ENCODE results near the gene CARD14. TPM values are rescaled to one million over a fixed set of nuclear protein-coding genes. Genes with fewer than 3 reads are reported as not detected.

The CARD14 gene
- polyA plus RNA-seq, 3 donors = 0.11 to 0.27 (median 0.16) TPM

GRCh38 chr17:80142929-80143328 is 26.9 kb upstream of the CARD14 start:
- TF ChIP-seq CTCF (IDR thresholded peaks at IDR 0.05) = no peak
- H3K36me3 ChIP-seq (replicated peaks in 1 of 2; ENCODE audit: control insufficient read depth in 1 of 2, insufficient read depth in 2 of 2, low read length in 2 of 2) = peaks cover 62 to 68% of the 10 kb centered on the region in 2 donors
- WGBS (ENCODE audit: insufficient coverage) = 100% methylated on average over 2 of the region's 6 CpGs
- no peak overlapping the region for H3K4me3 ChIP-seq (replicated peaks in 1 of 3; ENCODE audit: low read depth in 2 of 3, low read length in 3 of 3)
- intact Hi-C loops (cut with micrococcal nuclease) = loop anchor here in 1 of 2 donors (10.0 kb wide), 1 partner anchor 108 kb away; the partner anchor contains the start of genes CCDC40 and TBC1D16
- H3K79me2 ChIP-seq (ENCODE audit: insufficient read depth, low read length) = peaks cover 65% of the 10 kb centered on the region
- no peak overlapping the region for H3K4me2 ChIP-seq (replicated peaks; ENCODE audit: extremely low read depth, low read length, poor library complexity, severe bottlenecking)
- H3K27me3 ChIP-seq (ENCODE audit: control insufficient read depth in 2 of 2, insufficient read depth in 2 of 2, low read length in 2 of 2) = no peaks in the 10 kb centered on the region
- peaks cover 60% of the 10 kb centered on the region for H4K20me1 ChIP-seq (ENCODE audit: insufficient read depth, low read length)
- H3K4me1 ChIP-seq (ENCODE audit: control insufficient read depth in 1 of 2, insufficient read depth in 2 of 2, low read length in 2 of 2) = peaks cover 21 to 27% of the 10 kb centered on the region in 2 donors
- no peak overlapping the region for H2AFZ ChIP-seq (ENCODE audit: insufficient read depth, low read depth, low read length, poor library complexity, severe bottlenecking)
- H3K27me3 Mint-ChIP-seq (ENCODE audit: low read depth in 3 of 3) = no peaks in the 10 kb centered on the region
- H3K9me3 ChIP-seq (replicated peaks in 1 of 2; ENCODE audit: control insufficient read depth in 1 of 2, insufficient read depth in 1 of 2, low read length in 2 of 2) = no peaks in the 10 kb centered on the region
- no peak overlapping the region for H3K27ac ChIP-seq (ENCODE audit: low read depth in 1 of 2, low read length in 2 of 2)
- peaks cover 56 to 66% of the 10 kb centered on the region in 2 donors for H3K36me3 Mint-ChIP-seq
- H3K4me1 Mint-ChIP-seq = peaks cover 23% of the 10 kb centered on the region
- H3K9me3 Mint-ChIP-seq = no peaks in the 10 kb centered on the region
- peak overlapping the region in 1 of 7 donors; percentile 66 for H3K27ac Mint-ChIP-seq
- DNase-seq = no peak
- no peak overlapping the region for H3K4me3 Mint-ChIP-seq
- no peak overlapping the region for H3K9ac ChIP-seq (ENCODE audit: insufficient read depth, low read length, poor library complexity, severe bottlenecking)

GRCh38 chr17:80145076-80146075 is 24.5 kb upstream of the CARD14 start:
- Histone ChIP-seq H3K36me3 (replicated peaks in 1 of 2; ENCODE audit: control insufficient read depth in 1 of 2, insufficient read depth in 2 of 2, low read length in 2 of 2) (peaks cover 37 to 44% of the 10 kb centered on the region in 2 donors), H3K27me3 (ENCODE audit: control insufficient read depth in 2 of 2, insufficient read depth in 2 of 2, low read length in 2 of 2) (no peaks in the 10 kb centered on the region), H2AFZ (ENCODE audit: insufficient read depth, low read depth, low read length, poor library complexity, severe bottlenecking) (no peak overlapping the region), H3K9ac (ENCODE audit: insufficient read depth, low read length, poor library complexity, severe bottlenecking) (peak overlapping the region; percentile 90), H4K20me1 (ENCODE audit: insufficient read depth, low read length) (peaks cover 60% of the 10 kb centered on the region), H3K4me3 (replicated peaks in 1 of 3; ENCODE audit: low read depth in 2 of 3, low read length in 3 of 3) (peak overlapping the region; percentile 70 to 93 (median 88)), H3K27ac (ENCODE audit: low read depth in 1 of 2, low read length in 2 of 2) (peak overlapping the region in 1 of 2 donors; percentile 89), H3K79me2 (ENCODE audit: insufficient read depth, low read length) (peaks cover 70% of the 10 kb centered on the region), H3K4me2 (replicated peaks; ENCODE audit: extremely low read depth, low read length, poor library complexity, severe bottlenecking) (peak overlapping the region; percentile 99), H3K9me3 (replicated peaks in 1 of 2; ENCODE audit: control insufficient read depth in 1 of 2, insufficient read depth in 1 of 2, low read length in 2 of 2) (no peaks in the 10 kb centered on the region), H3K4me1 (ENCODE audit: control insufficient read depth in 1 of 2, insufficient read depth in 2 of 2, low read length in 2 of 2) (peaks cover 28 to 35% of the 10 kb centered on the region in 2 donors)
- H3K4me1 Mint-ChIP-seq = peaks cover 33% of the 10 kb centered on the region
- H3K4me3 Mint-ChIP-seq = peak overlapping the region; percentile 81 to 95
- H3K27me3 Mint-ChIP-seq (ENCODE audit: low read depth in 3 of 3) = peaks cover 0 to 2% (median 0%) of the 10 kb centered on the region in 3 donors
- TF ChIP-seq CTCF (IDR thresholded peaks at IDR 0.05) = no peak
- peaks cover 0 to 2% (median 0%) of the 10 kb centered on the region in 7 donors for H3K9me3 Mint-ChIP-seq
- H3K27ac Mint-ChIP-seq = peak overlapping the region; percentile 68 to 90 (median 77)
- DNase-seq = no peak
- 58% methylated on average over 6 of the region's 10 CpGs for WGBS (ENCODE audit: insufficient coverage)
- intact Hi-C loops (cut with micrococcal nuclease) = loop anchor here (2.0 to 10.0 kb wide), 3 partner anchors 45 to 117 kb away; partner anchors contain the start of genes GAA (in 2 of the 2), RNF213 (in 2 of the 2), CCDC40 (in 1 of the 2) and TBC1D16 (in 1 of the 2)
- H3K36me3 Mint-ChIP-seq = peaks cover 32 to 41% of the 10 kb centered on the region in 2 donors
